Activated T-cell treated with anti-CD3 and anti-CD28 coated beads, Interleukin-2, amount 50 U/mL, for 1 hour (primary cell): ENCODE results near the gene MAP2.

Experiments used
- DNase-seq: peaks from one replicate; pipeline ENCODE4 v3.0.0-alpha.2; 2020

MAP2 gene

DNA sequence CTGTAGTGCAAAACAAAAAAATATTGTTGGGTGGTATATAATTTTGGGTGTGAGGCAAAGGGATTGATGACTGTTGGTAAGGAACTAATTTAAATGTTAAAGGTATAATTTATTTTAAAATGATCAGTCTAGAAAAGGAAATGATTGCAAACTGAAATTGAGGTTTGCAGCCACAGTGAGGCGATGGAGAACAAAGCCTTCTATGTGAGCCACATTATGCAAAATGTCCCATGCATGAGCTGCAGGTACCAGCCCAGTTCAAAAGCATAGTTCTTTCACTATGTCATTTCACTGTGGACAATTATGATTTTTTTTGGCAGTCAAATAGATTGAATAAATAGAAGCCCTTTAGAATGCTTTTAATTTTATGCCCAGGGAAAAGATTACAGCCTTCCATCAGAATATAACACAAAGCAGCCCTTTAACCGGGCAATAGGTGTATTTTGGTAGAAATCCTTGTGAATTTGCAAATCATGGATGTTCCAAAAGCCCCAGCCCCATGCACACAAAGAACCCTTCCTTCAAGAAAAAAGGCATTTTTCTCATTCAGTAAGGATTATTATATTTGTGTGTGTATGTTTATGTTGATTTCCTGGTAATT is 1.7 kb downstream of the MAP2 start:
- no peak for DNase-seq

DNA sequence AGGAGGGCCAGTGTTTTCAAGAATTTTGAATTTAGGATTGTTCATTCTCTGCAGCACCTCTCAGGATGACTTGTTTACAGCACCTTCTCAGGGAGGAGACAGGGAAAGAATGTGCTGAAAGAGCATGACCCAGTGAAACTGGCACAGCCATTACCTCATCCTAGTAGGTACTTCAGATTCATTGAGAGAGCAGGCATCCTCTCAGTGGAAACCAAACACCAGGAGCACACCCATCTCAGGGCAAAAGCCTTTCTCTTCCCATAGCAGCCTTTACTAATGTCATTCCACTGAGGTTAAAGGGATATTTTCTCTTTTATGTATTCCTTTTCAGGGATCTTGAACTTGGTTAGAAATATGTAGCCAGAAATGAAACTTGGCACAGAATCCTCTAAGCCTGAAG is 2.6 kb downstream of the MAP2 start:
- DNase-seq: no peak

DNA sequence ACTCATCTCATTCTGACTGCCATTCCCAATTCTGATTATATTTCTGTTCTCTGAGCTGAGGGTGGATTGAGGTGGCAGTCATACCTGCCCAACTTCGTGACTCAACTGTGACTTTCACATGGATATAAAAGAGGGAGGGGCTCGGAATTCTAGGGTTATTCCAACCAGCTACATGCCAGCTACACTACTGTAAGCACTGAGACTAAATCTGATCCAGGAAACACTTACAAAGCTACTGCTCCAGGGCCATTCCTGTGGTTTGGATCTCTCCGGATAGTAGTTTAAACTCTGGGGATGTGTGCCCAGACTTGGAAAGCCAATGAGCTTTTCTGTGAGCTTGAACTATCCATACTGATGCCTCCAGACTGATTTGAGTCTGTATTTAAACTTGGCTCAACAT is 7.9 kb downstream of the MAP2 start:
- no peak for DNase-seq

DNA sequence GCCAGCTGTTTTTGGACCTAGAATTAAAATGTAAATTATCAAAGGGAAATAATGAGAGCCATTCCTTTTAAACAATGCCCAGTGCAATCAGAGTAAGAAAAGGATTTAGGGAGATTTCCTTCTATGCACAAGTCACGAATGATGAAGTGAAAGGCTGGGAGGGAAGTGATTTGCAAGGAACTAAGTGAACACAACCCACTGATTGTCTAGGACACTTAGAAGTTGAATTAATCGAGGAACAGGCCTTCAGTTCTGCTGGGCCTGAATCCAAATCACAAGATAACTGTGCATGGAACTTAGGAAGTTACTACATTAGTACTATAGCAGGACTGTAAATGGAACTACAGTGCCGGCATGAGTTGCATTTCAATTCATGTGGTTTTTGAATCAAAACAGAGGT is 17.7 kb downstream of the MAP2 start:
- DNase-seq: no peak

DNA sequence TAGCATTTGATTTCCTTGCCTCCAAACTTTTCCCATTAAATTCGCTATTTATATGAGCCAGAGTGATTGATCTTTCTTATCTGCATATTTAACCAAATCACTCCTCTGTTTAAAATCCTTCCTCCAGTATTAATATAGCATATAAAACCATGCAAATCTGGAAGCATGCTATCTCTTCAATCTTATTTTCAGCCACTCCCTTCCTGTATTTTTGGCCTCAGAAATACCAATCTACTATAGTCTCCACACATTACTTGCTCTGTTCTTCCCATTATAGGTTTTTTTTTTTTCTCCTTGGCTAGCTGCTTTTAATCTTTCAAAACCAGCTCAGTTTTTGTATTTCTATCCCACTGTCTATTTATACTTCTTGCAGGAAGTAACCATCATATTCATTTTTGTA is 19.1 kb downstream of the MAP2 start:
- no peak for DNase-seq

DNA sequence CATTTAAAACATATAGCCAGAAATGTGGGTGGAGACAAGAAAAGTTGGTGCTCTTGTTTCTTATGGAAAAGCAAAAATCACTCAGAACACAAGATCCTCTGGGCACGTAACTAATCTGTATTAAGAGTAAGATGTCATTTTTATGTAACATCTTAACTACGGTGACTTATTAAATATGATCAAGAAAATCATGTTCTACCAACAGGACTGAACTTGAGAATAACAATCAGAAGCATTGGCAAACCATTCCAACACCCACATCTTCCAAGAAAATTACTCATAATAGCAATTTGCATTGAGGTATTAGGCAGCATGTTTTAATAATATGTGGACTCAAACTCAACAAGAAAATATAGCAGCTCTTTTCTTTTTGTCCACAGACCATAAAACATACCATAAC is 21.6 kb downstream of the MAP2 start:
- DNase-seq: no peak

DNA sequence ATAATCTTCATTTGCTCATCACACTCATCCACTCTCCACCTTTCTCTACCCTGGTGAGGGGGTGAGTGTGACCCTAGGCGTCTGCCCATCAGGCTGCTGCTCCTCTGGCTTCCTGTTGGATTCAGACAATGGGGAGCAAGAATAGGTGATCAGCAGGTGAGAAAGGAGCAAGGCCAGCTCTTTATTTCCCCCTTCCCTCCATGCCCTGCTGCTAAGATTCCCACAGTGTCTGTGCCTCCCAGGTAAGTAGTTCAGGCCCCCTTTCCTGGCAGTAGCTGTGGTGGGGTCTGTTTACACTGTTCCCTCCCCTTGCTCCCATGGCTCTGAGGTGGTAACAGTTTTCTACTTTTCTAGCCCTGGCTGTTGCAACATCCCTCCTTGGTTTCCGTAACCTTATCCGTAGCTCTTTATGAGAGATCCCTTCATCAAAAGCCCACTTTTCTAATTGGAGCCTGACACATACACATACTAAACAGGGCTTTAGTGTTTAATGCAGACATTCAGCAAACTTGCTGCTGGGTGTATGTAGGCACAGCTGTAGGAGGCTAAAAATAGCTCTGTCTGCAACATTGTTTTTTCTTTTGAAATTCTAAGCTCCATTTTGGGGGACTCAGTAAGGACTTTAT is 27.5 kb downstream of the MAP2 start:
- DNase-seq: no peak

DNA sequence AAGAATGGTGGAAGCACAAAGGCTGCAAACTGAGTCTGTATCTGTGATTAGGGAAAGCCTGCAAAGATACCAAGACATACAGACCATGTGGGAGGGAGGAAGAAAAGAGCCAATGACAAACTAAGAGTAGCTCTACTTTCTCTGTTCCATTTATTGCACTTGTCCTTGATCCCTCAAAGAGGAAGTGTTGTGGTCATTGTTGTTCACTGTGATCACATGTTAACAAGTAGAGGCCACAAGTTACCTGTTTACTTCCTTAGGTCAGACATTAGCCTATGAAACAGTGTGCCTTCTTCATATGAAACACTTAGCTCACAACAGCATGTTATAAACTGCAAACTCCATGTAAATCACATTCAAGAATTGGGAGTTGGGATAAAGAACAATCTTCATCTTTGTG is 32.6 kb downstream of the MAP2 start:
- DNase-seq: no peak

DNA sequence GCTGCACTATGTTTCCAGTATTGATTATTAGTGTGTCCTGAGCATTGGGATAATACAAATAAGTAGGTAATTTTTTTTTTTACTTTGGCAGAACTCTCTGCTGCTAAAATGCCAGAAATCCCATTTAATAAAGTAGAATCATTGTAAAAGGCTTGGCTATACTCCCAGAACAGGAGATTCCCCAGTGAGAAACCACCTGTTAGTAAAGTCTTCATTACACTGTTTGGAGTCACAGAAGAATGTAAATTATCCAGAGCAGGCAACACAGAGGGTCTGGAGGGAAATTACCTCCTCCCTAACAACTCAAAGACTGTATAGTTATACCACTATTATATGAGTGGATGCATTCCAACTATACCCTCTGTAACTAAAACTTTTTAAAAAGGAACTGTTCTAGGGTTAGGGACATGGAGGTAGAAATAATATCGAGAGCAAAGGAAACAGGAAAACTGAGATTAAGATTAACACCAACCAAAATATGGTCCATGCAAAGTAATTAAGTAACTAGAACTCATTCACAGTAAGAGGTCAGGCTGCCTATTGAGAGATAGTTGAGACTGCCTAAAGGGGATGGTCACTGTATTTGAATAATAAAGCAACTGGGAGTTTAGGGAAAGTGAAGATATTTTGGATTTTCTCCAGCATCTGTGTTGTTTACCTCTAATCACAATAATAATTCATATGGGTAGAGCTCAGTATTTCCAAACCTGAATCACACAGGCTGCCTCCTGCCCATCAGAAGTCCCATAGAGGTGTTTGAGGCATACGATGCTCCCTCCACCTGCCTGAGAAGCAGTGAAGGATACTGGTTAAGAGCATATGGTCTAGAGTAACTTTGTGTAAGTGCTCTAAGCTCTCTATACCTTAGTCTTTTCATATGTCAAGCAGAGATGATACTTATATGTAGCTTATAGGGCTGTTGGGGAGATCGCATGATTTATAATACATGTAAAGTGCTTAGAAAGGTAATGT is 34.4 kb downstream of the MAP2 start:
- DNase-seq: no peak

DNA sequence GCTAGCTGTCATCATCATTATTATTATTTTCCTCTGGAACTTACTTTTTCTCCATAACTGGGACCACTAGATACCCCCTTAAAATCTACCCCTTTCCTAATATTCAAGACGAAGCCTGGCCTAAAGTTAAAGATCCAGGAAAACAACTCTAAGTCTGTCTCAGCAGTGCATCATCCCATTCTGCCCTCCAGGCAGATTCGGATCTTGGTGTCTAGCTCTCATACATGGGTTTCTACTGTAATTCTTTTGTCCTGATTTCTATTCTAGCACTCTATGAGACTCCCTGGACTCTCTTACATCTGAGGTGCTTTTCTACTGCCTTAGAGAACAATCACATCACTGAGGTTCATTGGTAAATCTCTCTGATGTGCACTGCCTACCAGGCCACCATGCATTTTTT is 35.5 kb downstream of the MAP2 start:
- no peak for DNase-seq

DNA sequence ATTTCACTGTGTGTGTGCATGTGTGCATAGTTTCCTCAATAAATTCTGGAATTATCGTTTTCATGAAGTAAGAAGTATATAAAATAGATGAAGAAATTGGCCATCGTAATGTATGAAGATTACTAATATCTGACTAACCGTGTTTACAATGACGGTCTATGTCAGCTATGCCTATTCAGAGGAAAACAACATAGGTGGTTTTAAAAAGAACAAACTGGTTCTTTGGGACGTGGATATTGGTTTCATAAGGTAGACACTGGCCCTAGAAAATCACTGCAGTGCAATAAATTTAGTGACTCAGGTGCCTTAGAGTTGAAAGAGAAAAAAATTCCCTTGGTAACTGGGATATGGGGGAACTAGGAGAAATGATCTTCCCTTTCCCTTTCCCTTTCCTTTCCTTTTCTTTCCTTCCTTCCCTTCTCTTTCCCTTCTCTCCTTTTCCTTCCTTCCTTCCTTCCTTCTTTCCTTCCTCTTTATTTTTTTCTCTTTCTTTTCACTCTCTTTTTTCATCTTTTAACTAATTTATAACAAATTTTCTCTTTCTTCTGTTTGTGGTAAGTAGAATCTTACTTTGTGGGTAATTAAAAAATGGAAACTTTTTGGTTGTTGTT is 36.4 kb downstream of the MAP2 start:
- DNase-seq: no peak

DNA sequence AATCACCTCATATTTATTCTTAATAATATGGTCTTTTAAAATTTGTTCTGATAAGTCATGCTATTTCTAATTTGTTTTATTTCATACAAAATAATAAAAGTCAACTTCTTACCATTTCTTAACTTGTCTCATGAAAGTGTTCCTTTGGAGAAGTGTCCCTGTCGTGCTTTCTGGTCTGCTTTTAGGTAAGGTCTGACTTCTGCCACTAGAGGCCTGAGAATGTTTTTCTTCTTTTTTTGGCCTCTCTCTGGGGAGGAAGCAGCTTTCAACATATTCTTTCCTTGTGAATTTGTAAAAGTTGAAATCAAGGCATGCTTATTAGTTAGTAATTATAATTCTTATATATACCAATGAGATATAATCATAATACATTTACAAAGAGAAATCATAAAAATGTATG is 39.4 kb downstream of the MAP2 start:
- DNase-seq: no peak

DNA sequence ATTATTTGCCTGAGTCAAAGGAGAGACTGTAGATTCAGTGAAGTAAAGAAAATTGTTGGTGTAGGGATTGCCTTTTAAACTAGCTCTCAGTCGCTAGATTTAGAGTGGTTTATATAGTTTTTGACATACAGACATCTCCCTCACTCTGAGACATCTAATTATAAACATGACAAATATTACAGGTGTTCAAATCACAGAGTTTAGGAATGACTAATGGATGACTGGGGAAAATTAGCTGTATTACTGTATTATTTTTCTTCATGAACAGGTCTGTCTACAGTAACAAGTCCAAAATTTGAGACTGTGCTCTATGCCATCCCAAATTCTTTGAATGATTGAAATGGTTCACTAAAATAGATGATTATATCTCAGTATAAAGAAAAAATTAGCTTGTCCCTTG is 40.0 kb downstream of the MAP2 start:
- no peak for DNase-seq

DNA sequence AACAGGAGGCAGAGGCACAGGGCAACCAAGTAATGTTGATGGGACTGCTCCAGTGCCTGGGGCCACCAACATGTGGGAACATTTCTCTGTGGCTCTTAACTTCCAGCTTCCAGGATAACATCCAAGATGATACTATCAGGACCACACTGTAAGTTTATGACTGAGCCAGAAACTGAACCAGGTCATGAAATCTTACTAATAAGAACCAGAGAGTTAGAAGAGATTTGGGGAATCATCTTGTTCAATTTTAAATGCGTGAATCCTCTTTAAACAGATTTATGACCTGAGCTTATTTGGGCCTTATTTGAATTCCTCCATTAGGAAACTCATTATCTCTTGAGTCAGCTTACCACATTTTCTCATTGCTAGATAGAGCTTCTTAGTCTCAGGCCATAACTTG is 45.0 kb downstream of the MAP2 start:
- no peak for DNase-seq

DNA sequence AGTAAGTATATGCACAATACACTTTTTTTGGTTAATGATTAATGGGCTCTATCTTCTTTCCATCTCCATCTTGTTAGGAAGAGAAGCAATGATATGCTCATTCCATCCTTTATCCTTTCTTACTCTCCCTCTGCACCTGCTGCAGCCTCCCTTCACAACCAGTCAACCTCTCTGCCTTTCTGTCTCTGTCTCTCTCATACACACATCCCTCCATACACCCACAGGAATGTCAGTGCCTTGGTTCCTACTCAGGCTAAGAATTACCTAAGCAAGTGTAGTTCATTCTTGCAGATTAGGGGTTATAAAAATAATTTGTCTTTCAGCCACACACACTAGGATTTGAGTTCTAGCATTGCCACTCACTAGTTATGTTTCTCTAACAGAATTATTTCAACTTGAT is 45.6 kb downstream of the MAP2 start:
- DNase-seq: no peak

DNA sequence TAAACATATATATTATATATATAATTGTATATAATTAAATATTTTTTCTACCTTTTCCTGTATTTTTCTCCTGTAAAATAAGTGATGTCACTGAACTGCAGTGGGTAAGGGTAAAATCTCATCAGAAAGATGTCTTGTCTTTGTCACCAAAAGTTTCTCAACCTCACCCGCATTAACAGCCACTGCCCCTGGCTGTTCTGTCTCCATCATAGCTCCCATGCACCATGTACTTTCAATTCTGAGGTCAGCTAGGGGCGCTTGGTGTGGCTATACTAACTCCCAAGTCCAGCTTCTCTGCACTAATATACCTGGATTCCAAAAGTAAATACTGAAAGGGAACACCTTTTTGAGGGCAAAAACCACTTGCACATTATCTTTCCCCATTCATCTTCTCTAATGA is 46.6 kb downstream of the MAP2 start:
- no peak for DNase-seq

DNA sequence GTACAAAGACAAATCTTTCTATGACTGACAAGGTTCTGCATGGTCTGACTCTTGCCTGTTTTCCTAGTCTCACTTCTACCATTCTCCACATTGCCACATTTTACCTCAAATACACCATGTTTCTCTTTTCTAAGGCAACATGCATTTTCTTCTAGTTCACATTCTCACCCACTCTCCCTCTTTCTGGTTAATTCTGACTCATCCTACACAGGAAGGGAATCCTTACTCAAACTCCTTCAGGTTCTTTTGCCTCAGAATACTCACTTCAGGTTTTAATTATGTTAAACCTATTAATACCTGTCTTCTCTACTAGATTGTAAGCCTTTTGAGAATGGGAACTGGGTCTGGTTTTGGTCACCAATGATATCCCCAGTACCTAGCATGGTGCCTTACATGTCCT is 47.2 kb downstream of the MAP2 start:
- DNase-seq: no peak

DNA sequence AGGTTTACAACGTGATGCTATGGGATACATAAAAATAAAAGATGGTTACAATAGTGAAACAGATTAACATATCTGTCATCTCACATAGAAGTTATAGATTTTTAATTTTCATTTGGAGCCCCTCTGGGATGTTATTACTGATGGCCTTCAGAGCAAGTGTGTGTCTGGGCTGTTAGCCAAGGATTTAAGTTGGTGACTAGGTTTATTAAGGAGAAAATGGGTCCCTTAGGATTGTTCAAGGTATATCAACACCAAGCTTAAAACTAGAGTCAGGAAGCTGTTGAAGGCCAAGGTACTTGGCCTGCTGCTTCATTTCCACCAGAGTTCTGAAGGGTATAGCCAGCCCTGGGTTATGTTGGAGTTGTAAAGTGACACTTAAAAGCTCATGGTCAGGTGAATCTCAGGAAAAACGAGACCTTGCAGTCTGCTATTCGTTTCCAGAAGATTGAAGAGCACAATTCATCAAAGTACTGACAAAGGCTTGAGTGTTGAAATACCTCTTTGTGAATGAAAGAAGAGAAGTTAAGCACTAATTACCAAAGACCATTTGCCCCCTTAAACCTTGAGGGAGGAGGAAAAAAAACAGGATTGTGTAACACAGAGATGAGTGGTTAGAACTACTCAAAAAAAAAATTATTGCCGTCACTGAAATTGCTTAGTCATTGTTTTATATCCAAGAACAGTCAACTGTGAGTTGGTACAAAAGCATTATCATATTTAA is 48.4 kb downstream of the MAP2 start:
- DNase-seq: no peak

DNA sequence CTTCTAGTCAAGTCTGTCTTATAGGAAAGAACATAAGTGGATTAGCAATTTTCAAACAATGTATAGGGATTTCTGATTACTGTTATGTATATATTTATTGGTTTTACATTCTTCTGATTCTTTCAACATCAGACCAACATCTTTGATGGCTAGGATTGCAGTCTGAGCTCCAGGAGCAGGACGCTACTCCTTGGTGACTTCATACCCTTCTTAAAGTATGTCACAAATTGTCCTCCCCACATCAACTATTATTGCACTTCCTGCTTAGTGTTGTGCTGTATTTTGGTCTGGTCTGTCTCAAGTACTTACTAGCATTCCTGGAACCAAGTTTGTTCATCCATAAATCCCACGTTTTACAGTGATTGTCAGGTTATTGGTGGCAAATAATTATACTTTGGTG is 49.0 kb downstream of the MAP2 start:
- no peak for DNase-seq

DNA sequence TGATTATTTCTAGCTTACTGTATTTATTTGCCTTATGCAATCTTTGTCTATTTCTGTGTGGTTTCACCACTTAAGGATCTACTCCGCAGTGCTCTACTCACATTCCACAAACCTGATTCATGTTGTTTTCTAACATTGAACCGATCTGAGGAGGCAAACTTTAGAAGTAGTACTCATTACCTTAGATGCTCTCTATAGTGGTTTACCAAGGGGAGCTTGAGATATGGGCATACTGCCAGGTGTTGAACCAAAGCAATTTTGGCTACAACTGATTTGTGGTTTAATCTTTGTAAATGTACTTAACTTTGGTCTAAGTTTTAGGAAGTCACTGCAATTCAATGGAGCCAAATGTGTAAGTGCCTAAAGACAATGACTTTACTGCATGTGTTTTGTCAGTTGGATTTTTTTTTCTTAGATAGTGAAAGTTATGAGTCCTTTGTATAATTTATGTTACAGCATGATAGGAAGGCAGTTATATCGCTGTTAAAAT is 50.1 kb downstream of the MAP2 start:
- DNase-seq: no peak

DNA sequence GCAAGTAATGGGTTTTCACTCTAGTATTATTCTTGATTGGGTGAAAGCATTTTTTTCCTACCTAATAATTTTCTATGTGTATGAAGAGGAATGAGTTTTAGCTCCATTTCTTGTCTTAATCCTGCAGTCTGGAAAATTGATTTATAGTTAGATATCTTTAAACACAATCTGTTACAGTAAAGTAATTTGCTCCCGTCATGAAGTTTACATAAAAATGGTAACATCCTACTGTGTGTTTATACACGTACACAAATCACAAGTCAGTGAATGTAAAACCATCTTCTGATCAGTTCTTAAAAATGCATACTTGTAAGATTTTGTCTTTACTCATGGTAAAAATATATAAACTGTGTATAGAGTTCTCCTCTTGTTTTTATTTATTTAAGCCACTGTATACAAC is 51.1 kb downstream of the MAP2 start:
- no peak for DNase-seq

DNA sequence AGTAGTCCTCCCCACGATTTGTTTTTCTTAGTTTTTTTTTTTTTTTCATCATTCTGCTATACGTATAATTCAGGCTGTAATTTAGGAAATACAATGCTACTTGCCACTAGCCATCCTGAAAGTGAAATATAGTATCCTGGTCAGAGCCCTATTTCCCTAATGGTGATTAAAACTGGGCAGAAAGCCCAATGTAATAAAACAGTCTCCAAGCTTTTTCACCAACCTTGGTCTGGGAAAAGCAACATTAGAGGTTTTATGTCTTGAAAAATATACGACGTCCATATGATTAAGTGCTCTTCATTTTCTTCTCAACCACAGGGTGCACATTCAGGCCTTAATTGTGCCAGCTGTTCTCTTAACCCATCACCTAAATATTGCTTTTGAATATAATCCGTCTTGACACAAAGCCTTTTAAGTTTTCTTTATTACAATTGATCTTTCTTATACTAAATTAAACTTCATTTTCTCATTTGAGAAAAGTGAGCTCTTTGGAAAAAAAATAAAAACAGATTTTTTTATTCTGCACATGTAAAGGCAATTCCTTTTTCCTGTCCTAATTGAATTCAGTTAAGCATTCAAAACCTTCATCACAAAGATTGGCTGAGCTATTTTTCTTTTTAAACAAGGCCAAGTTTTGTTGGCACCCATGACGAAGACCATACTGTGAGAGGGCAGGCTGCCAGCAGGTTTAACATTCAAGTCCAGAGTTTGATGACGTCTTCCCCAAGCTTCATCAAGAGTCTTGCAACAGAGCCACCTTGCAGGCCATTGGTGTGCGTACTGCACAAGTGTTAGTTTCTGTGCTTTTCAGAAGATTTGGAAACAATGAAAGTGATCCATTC is 52.7 kb downstream of the MAP2 start:
- no peak for DNase-seq
